Measurements from ENCODE around the gene RAPH1. TPM values are rescaled to one million over a fixed set of nuclear protein-coding genes. Genes with fewer than 3 reads are reported as not detected.

The RAPH1 gene
- total and polyA plus RNA-seq, 12 donors, result 3.1 to 20.6 (median 15.9) TPM

- ATAC-seq (peak; percentile 84 to 98 (median 92)), DNase-seq (peak in 1 of 2 donors; percentile 58)
- TF ChIP-seq, protein P1, sequence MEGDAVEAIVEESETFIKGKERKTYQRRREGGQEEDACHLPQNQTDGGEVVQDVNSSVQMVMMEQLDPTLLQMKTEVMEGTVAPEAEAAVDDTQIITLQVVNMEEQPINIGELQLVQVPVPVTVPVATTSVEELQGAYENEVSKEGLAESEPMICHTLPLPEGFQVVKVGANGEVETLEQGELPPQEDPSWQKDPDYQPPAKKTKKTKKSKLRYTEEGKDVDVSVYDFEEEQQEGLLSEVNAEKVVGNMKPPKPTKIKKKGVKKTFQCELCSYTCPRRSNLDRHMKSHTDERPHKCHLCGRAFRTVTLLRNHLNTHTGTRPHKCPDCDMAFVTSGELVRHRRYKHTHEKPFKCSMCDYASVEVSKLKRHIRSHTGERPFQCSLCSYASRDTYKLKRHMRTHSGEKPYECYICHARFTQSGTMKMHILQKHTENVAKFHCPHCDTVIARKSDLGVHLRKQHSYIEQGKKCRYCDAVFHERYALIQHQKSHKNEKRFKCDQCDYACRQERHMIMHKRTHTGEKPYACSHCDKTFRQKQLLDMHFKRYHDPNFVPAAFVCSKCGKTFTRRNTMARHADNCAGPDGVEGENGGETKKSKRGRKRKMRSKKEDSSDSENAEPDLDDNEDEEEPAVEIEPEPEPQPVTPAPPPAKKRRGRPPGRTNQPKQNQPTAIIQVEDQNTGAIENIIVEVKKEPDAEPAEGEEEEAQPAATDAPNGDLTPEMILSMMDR (IDR thresholded peaks at IDR 0.05), result no peak
- intact Hi-C loops (cut with DNase I), result no loop called here
- Histone ChIP-seq H3K27ac (peak overlapping the region in 7 of 10 donors; percentile 23 to 71 (median 45)), H3K9me3 (no peaks in the 10 kb centered on the region), H3K4me3 (no peak overlapping the region), H3K27me3 (no peaks in the 10 kb centered on the region), H3K36me3 (peaks cover 0 to 65% (median 14%) of the 10 kb centered on the region in 9 donors), H3K4me1 (peaks cover 2 to 26% (median 20%) of the 10 kb centered on the region in 9 donors)
- WGBS, 2 donors, result 51 to 52% methylated on average over 7 of the region's 7 CpGs
These were observed 122.4 kb downstream of the RAPH1 start for GRCh38 chr2:203412546-203413331.

DNA sequence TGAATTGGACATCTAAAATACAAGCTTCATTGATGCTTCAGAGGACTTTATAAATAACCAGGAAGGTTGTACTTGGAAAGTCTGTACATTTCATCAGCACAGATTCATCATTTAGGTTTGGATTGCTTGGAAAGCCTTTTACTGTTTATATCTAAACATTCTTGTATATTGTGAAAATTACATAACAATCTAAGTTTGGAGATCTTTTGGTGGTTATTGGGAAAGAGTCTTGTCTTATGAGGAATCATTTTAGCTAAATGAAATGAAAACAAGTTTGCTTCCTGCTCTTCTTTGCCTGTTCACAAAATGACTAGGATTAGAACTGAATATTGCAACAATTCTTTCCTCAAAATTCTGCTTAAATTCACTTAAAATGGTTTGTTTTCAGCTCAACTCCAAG, 127.6 kb downstream of the RAPH1 start:
- Histone ChIP-seq H3K27ac (no peak overlapping the region), H3K36me3 (peaks cover 0 to 99% (median 25%) of the 10 kb centered on the region in 9 donors), H3K4me1 (peaks cover 2 to 21% (median 6%) of the 10 kb centered on the region in 9 donors), H3K9me3 (no peaks in the 10 kb centered on the region), H3K4me3 (no peak overlapping the region), H3K27me3 (no peaks in the 10 kb centered on the region)
- DNase-seq (no peak), ATAC-seq (no peak)
- TF ChIP-seq, protein P1 (IDR thresholded peaks at IDR 0.05), result no peak
- intact Hi-C loops (cut with DNase I), result no loop called here

DNA sequence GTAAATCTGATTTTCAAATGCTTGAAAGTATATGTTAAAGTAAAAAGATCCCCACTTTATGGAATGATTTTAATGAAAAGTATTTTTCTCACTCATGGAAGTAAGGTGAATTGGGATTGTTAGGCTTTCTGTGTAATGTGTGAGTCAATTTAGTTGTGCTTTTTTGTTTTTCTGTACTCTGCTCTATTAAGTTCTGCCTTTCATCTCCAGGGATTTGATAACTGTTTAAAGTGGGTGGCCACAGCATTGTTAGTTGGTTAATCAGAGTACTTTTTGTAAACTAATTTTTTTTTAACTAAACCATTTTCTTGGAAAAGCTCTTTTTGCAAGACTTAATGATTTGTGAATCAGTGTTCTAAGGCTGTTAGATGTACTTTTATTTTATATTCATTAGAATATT, 130.1 kb downstream of the RAPH1 start:
- no peaks in the 10 kb centered on the region for H3K9me3 ChIP-seq
- H3K4me3 ChIP-seq, result no peak overlapping the region
- H3K36me3 ChIP-seq, result peaks cover 0 to 97% (median 21%) of the 10 kb centered on the region in 9 donors
- no peak overlapping the region for H3K27ac ChIP-seq
- peaks cover 0 to 12% (median 0%) of the 10 kb centered on the region in 9 donors for H3K4me1 ChIP-seq
- TF ChIP-seq, protein P1 (IDR thresholded peaks at IDR 0.05), result no peak
- intact Hi-C loops (cut with DNase I), result no loop called here
- no peaks in the 10 kb centered on the region for H3K27me3 ChIP-seq
- ATAC-seq (no peak), DNase-seq (no peak)

DNA sequence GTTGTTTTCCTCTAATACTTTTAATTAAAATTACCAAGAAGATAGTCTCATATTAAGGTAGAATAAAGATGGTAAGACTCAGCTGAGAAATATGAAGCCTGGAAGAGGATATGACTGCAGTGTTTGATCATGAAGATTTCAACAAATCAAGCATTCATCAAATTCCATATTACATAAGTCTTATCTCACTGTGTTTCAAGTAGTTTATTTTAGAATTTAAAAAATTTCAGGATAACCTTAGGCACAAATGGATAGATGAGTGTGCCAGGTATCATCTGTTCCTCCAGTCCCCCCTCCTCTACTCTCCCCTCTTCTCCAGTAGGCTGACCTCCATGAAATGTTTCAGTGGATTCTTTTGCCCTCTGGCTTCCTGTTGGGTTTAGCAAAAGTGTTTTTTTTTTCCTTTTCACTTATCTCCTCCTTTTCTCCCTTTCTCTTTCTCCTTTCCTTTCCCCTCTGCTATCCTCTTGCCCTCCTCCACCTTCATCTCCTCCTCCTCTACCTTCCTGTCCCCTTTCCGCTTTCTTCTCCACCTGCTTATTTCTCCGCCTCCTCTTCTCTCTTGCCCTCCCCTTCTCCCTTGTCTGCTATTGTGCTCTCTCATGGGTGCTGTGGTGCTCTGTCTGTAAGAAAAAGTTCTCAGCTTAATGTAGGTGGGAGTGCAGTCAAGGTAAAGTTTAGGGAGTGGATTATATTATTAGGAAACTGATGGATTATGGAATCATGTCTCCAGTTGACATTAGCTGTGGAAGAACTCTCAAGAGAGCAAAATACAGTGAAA, 134.1 kb downstream of the RAPH1 start:
- ATAC-seq, result no peak
- H3K36me3 ChIP-seq, result peaks cover 0 to 80% (median 11%) of the 10 kb centered on the region in 9 donors

More for the DNA sequence above, 134.1 kb downstream of the RAPH1 start:
- Histone ChIP-seq H3K4me3 (no peak overlapping the region), H3K9me3 (no peaks in the 10 kb centered on the region), H3K27ac (no peak overlapping the region), H3K4me1 (peaks cover 0 to 7% (median 0%) of the 10 kb centered on the region in 9 donors), H3K27me3 (no peaks in the 10 kb centered on the region)
- TF ChIP-seq, protein P1 (IDR thresholded peaks at IDR 0.05), result no peak
- DNase-seq, result no peak
- 99 to 100% methylated on average over 2 of the region's 2 CpGs for WGBS, 2 donors
- intact Hi-C loops (cut with DNase I), result no loop called here

All from heart right ventricle (tissue), 16 donors.